Activated CD4-positive, CD25-positive, alpha-beta regulatory T cell treated with anti-CD3 and anti-CD28 coated beads, Interleukin-2, amount 50 U/mL, for 72 hours (primary cell): ENCODE data around the gene AGAP4.
"Not testable (repeated sequence)": the region's sequence is repeated elsewhere in the genome, so short reads cannot be mapped to it uniquely, and the experiment has no call there.

ENCODE experiments used
- DNase-seq: peaks from one replicate; pipeline ENCODE4 v3.0.0; 2021

Gene AGAP4

DNA sequence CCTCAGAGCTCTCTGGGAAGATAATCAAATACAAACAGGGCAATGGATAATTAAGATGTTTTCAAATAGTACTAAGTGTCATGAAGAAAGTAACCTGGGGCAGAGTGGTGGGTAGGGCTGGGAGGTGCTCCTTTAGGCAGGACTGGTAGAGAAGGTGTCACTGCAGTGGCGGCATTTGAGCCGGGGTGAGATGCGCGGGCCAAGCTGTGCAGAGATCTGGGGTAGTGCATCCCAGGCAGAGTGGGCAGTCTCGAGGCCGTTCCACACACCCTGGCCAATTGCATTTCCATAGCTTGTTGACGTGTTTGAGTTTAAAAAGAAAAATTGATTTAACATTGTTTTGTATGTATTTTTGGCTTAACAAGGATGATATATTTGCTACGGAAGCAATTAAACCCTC is 57.3 kb downstream of the AGAP4 start:
- not testable (repeated sequence) for DNase-seq

DNA sequence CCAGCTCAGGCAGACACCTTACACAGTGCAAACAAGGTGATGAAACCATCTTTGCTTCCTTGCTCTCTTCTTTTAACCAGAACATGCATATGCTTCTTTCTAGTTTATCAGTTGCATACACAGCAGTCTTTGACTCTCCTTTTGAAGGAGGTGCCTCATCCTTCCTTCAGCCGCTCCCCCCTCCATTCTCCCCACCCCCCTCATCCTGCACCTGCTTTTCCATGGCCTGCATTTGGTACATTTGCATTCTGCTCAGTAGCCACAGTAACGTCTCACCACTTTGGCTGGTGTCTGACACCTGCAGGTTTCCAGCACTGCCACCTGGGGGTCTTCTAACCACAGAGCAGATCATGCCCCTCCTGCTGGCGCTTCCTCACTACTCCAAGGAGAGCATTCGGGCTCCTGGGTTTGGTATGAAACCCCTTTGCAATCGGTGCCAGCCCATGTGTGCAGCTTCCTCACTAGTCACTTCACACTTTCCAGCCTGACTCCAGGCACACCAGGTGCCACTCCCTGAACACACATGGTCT is 60.0 kb downstream of the AGAP4 start:
- not testable (repeated sequence) for DNase-seq

DNA sequence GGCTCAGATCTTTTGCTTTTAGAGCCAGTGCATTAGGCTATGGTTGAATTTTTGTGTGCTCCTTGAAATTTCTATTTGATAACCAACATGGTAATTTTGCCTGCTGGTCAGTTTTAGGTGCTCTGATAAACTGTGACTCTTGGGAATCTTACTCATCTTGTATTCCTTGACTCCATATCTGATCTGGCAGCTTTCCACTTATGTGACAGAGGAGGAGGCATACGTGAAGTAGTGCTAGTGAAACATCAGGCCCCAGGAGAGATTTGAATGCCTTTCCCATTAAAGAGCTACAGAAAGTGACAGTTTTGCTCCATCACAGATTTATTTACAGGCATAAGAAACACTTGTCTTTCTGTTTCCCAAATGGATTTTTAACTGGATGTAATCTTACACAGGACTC is 61.1 kb downstream of the AGAP4 start:
- DNase-seq: not testable (repeated sequence)
